ENCODE data around the gene SYMPK. TPM values are rescaled to one million over a fixed set of nuclear protein-coding genes. Genes with fewer than 3 reads are reported as not detected.
"Not testable (repeated sequence)": the region's sequence is repeated elsewhere in the genome, so short reads cannot be mapped to it uniquely, and the experiment has no call there.

Gene SYMPK
- total RNA-seq, result 32.7 and 55.1 TPM in 2 replicates

DNA sequence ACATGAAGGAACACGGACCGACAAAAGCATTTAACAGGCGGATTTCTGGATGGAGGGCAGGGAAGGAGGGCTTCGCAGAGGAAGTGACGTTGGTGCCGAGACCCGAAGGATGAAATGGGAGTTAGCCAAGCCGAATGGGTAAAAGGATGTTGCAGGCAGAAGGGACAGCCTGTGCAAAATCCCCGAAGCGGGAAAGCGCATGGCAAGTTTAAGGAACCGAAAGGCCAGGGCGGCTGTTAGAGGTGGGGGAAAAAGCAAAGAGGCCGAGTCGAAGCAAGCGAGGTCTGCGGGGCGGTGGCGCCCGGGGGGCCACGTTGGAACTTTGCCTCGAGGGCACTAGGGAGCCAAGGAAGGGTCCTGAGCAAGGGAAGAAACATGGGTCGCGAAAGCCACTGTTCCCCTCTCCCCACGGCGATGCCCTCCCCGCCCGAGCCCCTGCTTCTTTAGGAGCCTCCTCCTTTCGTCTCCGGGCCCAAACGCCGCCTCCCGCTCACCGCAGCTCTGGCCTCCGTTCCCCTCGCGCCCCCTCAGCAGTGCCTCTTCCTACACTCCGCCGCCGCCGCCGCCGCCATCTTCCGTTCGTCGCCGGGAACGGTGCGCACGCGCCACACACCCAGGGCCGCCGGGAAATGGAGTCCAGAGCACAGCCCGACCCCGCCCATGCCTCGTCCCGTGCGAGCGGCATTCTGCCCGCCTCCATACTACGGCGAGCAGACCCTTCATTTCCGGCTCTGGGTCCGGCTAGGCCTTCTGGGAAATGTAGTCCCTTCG, at the start of gene SYMPK:
TSS of gene SYMPK (minus strand) at position 584 of the 771 bp plus-strand sequence. CDS start 8,652 bp downstream, outside the sequence.
- DNase-seq, result peak; percentile 99

DNA sequence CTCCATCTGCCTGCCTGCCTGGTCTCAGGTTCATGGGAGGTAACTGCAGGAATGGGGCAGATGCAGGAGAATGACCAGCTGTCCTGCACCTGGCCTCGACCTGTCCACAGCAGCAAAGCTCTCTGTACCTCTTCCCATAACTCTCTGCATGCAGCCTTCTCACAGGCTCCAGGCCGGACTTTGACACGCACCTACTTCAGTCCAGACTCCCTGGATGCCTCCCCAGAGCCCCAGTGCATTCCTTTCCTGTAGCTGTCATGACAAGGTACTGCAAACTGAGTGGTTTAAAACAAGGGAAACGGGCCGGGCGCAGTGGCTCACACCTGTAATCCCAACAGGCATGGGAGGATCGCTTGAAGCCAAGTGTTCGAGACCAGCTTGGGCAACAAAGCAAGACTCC, 48.3 kb upstream of the SYMPK start:
- no peak for DNase-seq

DNA sequence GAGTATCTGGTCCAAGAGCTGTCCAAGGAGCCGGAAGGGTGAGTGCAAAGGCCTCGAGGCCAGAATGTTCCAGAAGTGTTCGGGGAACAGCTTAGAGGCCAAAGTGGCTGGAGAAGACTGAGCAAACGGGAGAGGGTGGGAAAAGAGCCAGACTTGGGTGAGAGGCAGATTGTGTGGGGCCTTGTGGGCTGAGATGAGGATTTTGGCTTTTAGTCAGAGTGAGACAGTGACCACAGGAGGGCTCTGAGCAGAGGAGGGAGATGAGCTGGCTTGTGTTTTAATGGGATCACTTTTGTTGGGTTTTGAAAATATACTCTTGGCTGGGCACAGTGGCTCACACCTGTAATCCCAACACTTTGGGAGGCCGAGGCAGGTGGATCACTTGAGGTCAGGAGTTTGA, 46.0 kb upstream of the SYMPK start:
- no peak for DNase-seq

DNA sequence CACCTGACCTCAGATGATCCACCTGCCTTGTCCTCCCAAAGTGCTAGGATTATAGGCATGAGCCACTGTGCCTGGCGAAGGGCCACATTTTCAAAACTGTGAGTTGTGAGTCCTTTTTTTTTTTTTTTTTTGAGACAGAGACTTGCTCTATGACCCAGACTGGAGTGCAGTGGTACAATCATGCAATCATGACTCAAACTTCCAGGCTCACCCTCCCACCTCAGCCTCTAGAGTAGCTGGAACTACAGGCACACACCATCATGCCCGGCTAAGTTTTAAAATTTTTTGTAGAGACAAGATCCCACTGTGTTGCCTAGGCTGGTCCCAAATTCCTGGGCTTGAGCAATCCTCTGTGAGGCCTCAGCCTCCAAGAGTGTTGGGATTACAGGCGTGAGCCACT, 43.3 kb upstream of the SYMPK start:
- no peak for DNase-seq

DNA sequence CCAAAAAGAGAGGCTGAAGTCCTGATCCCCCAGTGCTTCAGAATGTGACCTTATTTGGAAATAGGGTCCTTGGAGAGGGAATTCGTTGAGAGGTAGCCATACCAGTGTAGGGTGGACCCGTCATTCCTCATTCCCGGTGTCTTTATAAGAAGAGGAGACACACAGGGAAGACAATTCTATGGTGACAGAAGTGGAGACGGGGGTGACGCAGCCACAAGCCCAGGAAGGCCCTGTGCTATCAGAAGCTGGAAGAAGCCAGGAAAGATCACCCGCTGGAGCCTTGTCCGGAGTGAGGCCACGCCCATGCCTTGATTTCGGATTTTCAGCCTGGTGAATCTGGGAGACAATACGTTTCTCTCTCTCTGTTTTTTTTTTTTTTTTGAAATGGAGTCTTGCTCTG, 42.1 kb upstream of the SYMPK start:
- DNase-seq, result no peak

DNA sequence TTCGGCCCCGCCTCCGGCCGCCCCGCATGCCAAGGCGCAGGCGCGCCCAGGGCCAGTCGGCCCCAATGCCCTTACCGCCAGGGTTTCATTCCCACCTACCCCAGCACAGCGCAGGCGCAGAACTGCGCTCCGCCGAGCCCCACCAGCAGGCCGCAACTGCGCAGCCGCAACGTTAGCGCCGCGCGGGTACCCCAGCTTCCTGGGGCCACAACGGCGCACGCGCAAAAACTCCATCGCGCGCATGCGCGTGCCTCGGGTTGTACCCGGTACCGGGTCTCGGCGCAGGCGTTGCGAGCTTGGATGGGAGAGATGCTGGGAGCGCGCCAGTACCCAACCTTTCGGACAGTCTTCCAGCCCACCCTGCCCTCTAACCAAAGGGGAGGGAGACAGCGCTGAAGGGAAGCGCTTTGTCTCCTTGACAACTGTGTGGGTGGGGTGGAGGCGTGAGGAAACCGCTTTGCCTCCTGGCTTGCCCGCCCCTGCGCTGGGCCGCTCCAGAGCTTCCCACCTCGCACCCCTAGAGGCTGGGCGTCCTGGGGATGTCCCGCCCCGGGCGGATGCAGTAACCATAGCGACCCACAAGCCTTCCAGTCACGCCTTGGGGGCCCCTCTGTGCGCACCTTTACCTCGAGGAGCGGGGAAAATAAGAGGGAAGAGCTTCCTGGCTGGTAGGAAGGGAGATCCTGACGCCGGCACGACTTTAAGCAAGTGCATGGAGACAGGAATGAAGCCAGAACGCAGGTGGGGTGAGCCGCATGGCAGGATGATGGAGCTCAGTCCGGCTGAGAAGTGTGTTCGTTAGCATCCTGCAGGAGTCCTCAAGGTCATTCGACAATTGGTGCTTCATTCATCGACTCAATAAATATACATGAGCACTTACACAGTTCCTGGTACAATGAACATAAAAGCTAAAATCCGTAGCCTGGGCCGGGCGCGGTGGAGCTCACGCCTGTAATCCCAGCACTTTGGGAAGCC, 40.0 kb upstream of the SYMPK start:
- peak; percentile 98 for DNase-seq

DNA sequence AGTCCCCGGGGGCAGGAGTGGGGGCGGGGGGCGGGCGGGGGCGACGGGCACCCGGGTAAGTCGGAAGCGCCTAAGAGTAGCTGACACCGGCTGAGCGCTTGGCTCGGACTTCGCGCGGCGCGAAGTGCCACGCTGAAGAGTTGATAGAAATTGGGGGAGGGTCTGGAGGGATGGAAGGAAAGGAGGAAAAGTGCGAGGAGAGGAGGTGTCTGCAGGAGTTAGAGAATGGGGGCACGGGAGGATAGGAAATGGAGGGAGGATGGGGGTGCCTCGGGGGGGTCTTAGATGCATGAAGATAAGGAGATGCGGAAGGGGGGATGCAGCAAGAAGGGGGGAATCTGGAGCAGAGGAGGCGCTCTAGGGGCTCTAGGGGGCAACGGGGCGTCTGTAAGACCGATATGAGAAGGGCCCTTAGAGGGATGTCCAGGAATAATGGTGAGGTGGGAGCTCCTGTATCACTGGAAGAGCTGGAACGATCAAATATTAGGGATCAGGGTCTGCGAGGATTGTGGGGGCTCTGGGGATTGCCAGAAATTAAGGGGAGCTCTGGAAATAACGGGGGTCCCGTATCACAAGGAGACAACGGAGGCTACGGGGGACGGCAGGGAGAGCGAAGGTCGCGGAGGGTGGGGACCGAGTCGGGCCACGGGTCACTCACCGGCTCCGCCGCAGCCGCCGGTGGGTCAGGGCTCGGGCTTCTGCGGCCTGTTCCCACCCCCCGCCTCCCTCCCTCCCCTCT, 39.1 kb upstream of the SYMPK start, which contains the start of gene MYPOP:
TSS of gene MYPOP (minus strand) at position 702 of the 739 bp plus-strand sequence. CDS start 840 bp downstream, outside the sequence.
- peak; percentile 14 for DNase-seq

DNA sequence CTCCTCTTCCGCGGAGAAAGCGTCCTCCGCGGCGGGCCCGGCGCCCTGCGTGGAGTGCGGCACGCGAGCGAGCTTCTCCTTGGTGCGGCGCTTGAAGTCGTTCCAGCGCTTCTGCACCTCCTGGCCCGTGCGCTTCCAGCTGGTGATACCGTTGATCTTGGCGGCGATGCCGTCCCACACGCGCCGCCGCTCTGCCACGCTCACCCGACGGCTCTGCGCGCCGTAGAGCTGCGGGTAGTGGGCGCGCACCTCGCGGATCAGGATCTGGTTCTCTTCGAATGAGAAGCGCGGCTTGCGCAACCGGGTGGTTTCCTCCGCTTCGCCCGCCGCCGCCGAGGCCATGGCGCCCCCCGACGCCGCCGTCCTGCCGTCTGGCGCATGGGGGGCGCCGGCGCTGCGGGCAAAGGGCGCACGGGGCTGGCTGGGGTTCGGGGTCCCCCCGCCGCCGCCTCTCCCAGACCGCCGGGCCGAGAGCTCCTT, 38.5 kb upstream of the SYMPK start:
- DNase-seq, result peak; percentile 47

DNA sequence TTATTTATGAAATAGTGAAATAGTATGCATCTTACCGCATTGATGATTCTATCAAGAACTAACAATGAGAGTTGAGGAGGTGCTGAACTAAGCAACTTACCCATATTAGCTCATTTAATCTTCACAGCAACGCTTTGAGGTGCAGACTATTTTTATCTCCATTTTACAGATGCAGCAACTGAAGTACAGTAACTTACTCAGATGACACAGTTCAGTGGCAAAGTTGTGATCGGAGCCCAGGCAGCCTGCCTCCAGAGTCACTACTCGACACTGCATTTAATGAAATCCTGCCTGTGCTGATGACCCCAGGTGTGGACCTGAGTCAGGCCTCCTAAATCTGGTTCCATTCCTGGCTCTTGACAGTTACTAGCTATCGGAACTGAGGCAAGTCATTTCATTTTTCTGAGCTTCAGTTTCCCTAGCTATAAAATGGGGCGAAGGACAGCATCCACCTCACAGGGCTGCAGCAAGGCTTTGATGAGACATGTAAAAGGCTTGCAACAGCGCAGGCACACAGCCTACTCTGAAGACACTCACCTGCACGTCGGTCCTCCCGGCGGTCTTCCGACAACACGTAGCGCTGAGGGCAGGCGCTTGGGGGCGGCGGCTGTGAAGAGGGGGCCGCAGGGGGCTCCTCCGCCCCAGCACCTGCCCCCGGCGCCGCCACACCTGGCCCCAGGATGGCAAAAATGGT, 37.9 kb upstream of the SYMPK start:
- no peak for DNase-seq

DNA sequence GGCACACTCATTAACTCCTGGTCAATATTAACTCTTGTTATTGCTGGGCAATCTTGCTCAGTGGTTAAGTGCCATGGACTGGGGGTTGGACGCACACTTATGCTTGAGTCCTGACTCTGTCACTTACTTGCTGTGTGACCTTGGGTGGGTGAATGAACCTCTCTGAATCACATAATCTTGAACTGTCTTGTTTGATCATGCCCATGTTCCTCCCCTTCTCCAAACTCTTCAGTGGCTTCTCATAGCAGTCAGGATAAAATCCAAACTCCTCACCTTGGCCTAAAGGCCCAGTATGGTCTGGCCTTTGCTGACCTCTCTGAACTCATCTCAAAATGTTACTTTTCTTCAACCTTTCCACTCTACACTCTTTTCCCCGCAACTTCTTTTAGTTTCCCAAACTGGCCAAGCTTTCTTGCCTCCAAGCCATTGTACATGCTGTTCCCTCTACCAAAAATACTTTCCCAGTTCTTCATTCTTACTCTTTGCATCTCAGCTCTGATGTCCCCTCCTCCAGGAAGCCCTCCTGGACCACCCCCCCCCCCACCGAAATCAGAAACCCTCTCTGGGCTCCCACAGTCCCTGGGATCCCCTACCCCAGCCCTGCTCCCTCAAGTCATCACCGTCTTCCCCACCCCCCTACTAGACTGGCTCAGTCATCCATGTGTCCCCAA, 37.1 kb upstream of the SYMPK start:
- no peak for DNase-seq

DNA sequence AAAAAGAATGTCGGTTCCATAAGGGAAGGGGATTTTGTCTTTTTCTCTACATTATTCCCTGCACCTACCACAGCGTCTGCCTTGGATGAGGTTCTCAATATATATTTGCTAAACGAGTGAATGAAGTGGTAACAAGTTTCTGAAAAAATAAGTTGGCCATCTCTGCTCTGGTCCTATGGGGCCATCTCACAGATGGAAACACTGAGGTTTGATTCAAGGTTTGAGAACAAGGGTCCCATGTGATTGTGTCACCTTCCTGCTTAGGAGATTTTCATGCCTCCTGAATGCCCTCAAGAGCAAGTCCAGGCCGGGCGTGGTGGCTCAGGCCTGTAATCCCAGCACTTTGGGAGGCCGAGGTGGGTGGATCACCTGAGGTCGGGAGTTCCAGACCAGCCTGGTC, 36.3 kb upstream of the SYMPK start:
- no peak for DNase-seq

DNA sequence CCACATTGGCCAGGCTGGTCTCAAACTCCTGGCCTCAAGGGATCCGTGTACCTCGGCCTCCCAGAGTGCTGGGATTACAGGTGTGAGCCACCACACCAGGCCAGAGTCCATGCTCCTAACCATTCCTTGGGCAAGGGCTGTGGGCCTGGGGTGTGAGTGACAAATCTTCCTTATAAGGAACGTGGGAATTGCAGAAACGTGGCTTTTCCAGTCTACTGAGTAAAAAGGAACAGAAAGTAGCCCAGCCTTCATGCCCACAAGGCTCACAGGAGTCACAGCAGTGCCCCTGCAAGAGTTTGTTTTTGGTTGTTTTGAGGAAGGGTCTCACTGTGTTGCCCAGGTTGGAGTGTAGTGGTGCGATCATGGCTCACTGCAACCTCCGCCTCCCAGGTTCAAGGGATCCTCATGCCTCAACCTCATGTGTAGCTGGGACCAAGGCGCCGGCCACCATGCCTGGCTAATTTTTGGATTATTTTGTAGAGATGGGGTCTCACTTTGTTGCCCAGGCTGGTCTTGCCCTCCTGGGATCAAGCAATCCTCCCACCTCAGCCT, 34.4 kb upstream of the SYMPK start:
- no peak for DNase-seq

DNA sequence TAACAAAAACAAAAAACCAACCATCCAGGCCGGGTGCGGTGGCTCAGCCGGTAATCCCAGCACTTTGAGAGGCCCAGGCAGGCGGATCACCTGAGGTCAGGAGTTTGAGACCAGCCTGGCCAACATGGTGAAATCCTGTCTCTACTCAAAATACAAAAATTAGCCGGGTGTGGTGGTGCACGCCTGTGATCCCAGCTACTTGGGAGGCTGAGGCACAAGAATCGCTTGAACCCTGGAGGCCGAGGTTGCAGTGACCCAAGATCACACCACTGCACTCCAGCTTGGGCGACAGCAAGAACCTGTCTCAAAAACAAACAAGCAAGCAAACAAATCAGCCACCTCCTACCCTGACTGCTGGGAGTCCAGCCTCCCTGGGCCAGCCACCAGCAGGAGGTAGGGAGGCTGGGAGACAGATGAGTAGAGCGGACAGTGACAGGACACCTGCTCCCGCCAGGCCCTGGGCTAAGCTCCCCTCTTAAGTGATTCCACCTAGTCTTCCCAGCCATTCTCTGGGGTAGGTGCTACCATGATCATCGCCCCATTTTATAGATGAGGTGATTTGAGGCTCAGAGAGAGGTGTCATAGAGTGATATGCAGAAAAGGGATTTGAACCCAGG, 33.1 kb upstream of the SYMPK start:
- not testable (repeated sequence) for DNase-seq

DNA sequence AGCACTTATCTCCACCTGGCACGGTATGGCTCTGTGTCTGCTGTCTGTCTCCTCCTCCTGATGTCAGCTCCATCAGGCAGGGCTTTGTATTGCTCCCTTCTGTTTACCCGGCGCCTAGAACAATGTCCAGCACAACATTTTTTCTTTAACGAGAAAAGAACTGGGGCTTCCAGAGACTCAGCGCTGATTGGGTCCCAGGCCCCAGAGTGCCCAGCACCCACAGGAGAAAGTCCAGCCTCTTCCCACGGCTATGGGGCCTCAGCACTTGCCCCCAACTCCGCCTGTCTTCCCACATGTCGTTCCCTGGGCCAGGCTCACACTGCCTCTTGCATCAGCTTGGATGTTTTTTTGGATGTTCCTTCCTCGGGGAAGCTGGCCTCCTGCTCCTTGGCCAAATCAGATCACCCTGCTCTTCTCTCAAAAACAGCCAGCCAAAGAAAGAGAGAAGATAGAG, 32.6 kb upstream of the SYMPK start:
- no peak for DNase-seq

DNA sequence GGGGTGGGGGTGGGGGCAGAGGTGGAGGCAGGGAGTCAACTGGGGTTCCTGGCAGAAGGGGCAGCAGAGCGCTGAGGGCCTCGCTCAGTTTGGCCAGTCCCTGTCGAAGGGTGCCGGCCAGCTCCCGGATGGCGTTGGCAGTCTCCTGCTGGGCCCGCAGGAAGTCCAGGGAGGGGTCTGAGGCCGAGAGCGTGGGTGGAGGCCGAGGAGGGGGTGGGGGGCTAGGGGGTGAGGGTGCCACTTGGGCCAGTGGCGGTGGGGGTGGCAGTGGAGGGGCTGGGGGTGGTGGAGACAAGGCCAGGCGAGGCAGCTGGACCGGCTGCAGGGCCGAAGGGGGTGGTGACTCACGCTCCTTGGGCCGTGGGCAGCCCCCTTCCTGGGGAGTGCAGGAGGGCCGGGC, 27.9 kb upstream of the SYMPK start:
- DNase-seq, result no peak

DNA sequence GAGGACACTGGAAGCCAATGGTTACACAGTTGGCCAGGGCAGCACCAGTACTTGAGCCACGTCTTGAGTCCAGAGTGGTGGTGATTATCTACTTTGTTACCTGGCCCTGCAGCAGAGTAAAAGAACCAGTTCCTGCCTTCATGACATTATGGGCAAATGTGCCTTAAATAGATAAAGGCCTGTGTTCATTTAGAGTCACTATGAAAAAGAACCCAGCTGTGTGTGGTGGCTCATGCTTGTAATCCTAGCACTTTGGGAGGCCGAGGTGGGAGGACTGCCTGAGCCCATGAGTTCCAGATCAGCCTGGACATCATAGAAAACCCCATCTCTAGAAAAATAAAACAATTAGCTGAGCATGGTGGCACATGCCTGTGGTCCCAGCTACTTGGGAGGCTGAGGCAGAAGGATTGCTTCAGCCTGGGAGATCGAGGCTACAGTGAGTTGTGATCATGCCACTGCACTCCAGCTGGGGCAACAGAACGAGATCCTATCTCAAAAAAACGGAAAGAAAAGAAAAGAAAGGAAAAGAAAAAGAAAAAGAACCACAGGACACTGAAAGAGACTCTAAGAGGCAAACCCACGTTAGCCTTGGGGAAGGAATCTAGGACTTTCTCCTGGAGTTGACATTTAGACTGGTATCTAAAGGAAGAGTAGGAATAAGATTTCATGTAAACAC, 26.4 kb upstream of the SYMPK start:
- DNase-seq, result no peak

DNA sequence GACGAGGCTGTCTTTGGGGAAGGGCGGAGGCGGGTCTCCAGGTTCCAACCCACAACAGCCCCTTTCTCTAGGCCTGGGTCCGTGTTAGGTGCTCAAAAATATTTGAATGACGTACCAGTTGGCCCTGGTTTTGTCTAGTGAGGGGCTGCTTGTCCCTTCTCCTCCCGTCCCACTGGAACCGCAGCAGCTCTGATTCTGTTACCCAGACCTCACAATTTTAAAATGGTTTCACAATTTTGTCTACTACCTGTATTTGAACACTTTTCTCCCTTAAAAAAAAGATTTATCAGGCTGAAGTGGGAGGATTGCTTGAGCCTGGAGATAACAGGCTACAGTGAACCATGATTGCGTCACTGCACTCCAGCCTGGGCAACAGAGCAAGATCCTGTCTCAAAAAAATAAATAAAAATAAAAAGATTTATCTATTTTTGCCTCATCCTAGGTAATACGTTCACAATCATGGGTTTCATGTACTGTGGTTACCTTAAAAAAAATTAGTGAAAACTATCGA, 24.3 kb upstream of the SYMPK start:
- no peak for DNase-seq

DNA sequence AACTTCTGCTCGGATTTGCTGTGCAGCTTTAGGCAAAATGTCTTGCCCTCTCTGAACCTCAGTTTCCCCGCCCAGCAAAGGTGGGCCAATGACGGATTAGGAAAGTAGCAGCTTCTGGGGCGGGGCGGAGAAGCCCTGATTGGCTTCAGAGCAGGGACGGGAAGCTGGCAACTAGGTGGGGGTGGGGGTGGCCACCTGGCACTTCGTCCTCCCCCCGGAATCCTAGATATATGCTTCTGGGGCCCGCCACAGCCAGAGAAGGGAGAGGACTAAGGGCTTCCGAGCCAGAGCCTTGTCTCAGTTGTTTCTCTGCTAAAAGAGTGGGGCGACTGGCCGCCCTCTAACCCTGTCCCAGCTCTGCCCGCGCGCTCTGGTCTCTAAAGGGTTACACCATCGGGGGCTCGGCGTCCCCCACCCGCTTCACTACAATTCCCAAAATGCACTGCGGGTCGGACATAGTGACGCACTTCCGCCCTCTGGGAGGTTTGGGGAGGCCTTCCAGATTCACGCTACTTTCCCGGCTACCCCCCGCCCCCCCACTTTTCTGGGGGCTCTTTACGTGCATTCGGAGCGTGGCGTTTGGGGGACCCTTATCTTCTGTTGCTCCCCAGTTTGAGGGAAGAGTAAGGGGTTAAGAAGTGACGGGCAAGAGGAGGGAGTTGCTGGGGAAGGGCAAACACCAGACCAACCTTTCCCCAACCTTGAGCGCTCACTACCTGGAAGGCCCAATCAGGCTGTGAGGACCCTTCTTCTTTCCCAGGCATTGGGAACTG, 23.7 kb upstream of the SYMPK start:
- DNase-seq, result peak; percentile 95
